RWPE2 (cell line): ENCODE results near the gene CPSF4.

Experiments
- ATAC-seq: fragments of 200-7000 bp; cut with Tn5 transposase; 3 replicates; pipeline ENCODE4 v1.9.1; 2021; ENCODE audit warnings: low read depth
- DNase-seq: peaks from one replicate; pipeline ENCODE4 v3.0.0-alpha.2; 2020; ENCODE audit warnings: low spot score
- H3K27ac ChIP-seq: fragments of 450-650 bp; 2 replicates; pipeline ENCODE4 v1.5.1; 2017; ENCODE audit warnings: mild to moderate bottlenecking; ENCODE audit not compliant: poor library complexity, severe bottlenecking
- H3K27me3 ChIP-seq: fragments of 250-450 bp; sonication (Bioruptor Pico); 2 replicates; pipeline ENCODE4 v1.5.1; 2021; ENCODE audit warnings: mild to moderate bottlenecking, moderate library complexity; ENCODE audit not compliant: insufficient read depth, poor library complexity, severe bottlenecking
- H3K36me3 ChIP-seq: fragments of 250-450 bp; sonication (Bioruptor Pico); 2 replicates; pipeline ENCODE4 v1.5.1; 2020; ENCODE audit warnings: low read depth, mild to moderate bottlenecking, moderate library complexity
- H3K4me1 ChIP-seq: fragments of 250-450 bp; sonication (Bioruptor Pico); 2 replicates; pipeline ENCODE4 v1.5.1; 2021; ENCODE audit warnings: mild to moderate bottlenecking, moderate library complexity; ENCODE audit not compliant: insufficient read depth, poor library complexity, severe bottlenecking
- H3K4me3 ChIP-seq: fragments of 250-450 bp; sonication (Bioruptor Pico); 2 replicates; pipeline ENCODE4 v1.5.1; 2021; ENCODE audit warnings: mild to moderate bottlenecking, moderate library complexity; ENCODE audit not compliant: severe bottlenecking
- H3K9me3 ChIP-seq: fragments of 250-450 bp; sonication (Bioruptor Pico); 2 replicates; pipeline ENCODE4 v1.5.1; 2021; ENCODE audit warnings: mild to moderate bottlenecking, moderate library complexity; ENCODE audit not compliant: severe bottlenecking
- CTCF ChIP-seq: fragments of 450-650 bp; IDR thresholded peaks from one replicate; pipeline ENCODE4 v1.5.1; 2017; ENCODE audit warnings: mild to moderate bottlenecking, moderate library complexity; ENCODE audit not compliant: poor library complexity, severe bottlenecking

The CPSF4 gene

DNA sequence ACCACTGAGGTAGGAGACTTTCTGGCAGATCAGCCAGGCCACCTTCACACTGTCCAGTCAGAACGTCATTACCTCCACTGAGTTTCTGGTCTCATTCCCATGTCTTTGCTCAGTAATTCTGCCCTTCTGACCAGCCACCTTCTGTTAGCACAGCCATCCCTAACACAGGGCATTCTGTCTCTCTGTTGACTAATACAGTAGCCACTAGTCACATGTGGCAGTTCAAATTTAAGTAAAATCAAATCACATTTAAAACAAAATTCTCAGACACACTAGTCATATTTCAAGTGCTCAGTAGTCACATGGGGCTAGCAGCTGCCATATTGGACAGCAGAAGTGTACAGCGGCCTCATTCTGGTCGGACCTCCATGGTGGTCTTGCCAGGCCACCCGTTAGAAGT, 7.4 kb downstream of the CPSF4 start:
- H3K27ac ChIP-seq = no peak overlapping the region
- no peaks in the 10 kb centered on the region for H3K9me3 ChIP-seq
- DNase-seq (no peak), ATAC-seq (no peak)
- no peaks in the 10 kb centered on the region for H3K4me1 ChIP-seq
- H3K27me3 ChIP-seq = no peaks in the 10 kb centered on the region
- peaks cover 86% of the 10 kb centered on the region for H3K36me3 ChIP-seq
- no peak overlapping the region for H3K4me3 ChIP-seq
- no peak for TF ChIP-seq CTCF

- DNase-seq (no peak), ATAC-seq (no peak; the same call in 2 of the 3 replicates)
- Histone ChIP-seq H3K9me3 (no peaks in the 10 kb centered on the region), H3K27me3 (no peaks in the 10 kb centered on the region), H3K4me3 (no peak overlapping the region), H3K27ac (no peak overlapping the region), H3K36me3 (peaks cover 87% of the 10 kb centered on the region), H3K4me1 (no peaks in the 10 kb centered on the region)
- TF ChIP-seq CTCF = peak; percentile 17
Measured at GRCh38 chr7:99447943-99448342, 9.2 kb downstream of the CPSF4 start.

DNA sequence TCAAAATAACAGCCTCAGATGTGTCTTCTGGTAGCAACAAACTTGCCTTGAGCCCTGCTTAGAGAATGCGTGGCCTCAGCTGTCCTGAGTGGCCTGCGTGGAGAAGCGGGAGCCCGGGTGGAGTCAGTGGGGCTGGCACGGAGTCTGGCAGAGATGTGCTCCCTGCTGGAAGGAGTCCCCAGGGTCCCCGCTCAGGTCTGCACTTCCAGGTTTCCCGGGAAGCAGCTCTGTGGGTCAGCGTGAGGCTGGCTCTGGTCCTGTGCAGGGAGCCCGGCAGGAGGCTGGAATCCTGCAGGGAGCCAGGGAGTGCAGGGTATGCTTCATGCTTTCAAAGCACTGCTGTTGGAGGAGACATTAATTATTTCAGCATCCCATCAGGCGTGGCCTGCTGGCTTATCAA, 10.1 kb downstream of the CPSF4 start:
- Histone ChIP-seq H3K36me3 (peaks cover 86% of the 10 kb centered on the region), H3K27ac (no peak overlapping the region), H3K27me3 (no peaks in the 10 kb centered on the region), H3K9me3 (no peaks in the 10 kb centered on the region), H3K4me1 (no peaks in the 10 kb centered on the region), H3K4me3 (no peak overlapping the region)
- DNase-seq = no peak
- TF ChIP-seq CTCF = no peak
- ATAC-seq = no peak

GRCh38 chr7:99449326-99449725, 10.6 kb downstream of the CPSF4 start:
- Histone ChIP-seq H3K27me3 (no peaks in the 10 kb centered on the region), H3K9me3 (no peaks in the 10 kb centered on the region), H3K36me3 (peaks cover 86% of the 10 kb centered on the region), H3K4me1 (no peaks in the 10 kb centered on the region), H3K4me3 (no peak overlapping the region), H3K27ac (no peak overlapping the region)
- ATAC-seq = no peak
- no peak for TF ChIP-seq CTCF
- DNase-seq = no peak

DNA sequence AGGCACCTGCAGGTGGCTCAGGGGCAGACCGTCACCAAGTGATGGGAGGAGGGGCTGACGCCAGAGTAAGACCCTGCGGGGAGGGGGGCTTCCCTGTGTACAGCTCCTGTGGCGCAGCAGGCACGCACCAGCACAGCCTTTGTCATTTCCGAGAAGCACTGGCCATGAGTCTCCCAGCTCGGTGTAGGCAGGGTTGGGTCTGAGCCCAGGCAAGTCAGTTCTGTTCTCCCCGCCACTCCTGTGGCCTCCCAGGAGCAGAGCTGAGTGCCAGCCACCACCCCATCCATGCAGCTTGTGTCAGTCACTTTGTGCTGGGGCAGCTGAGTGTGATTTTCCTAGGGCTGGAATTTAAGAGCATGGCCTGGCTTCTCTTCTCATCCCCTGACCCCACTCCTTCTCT, 13.2 kb downstream of the CPSF4 start:
- Histone ChIP-seq H3K27me3 (no peaks in the 10 kb centered on the region), H3K4me1 (no peaks in the 10 kb centered on the region), H3K36me3 (peaks cover 86% of the 10 kb centered on the region), H3K9me3 (no peaks in the 10 kb centered on the region), H3K27ac (no peak overlapping the region), H3K4me3 (no peak overlapping the region)
- no peak for TF ChIP-seq CTCF
- DNase-seq = no peak
- ATAC-seq = no peak
